IMR-90 (cell line): ENCODE data around the gene CTPS2. TPM values are rescaled to one million over a fixed set of nuclear protein-coding genes. Genes with fewer than 3 reads are reported as not detected.

ENCODE experiments used
- ATAC-seq: fragments of 200-7000 bp; cut with Tn5 transposase; 2 replicates; pipeline ENCODE4 v1.9.1; 2020; ENCODE audit warnings: low read depth, mild to moderate bottlenecking, moderate library complexity
- BruUV-seq: library from RNA; stranded (reverse); fragments of 400-500 nt; replicated peaks from 2 replicates; lab custom pipeline; 2021; lab: Mats Ljungman, UMichigan
- CTCF ChIA-PET: fragments of 300-600 bp; formaldehyde crosslinking; extraction: SDS; loops from one replicate; lab custom pipeline; 2021; ENCODE audit warnings: antibody characterized with exemption; lab: Yijun Ruan, JAX
- POLR2A ChIA-PET: fragments of 300-600 bp; sonication (Branson Sonifier 250); formaldehyde crosslinking; loops from one replicate; lab custom pipeline; 2022; ENCODE audit warnings: antibody characterized with exemption; ENCODE audit not compliant: unreplicated experiment; lab: Charles Lee
- DNase-seq: peaks from one replicate; pipeline ENCODE4 v3.0.0; 2013
- H2AFZ ChIP-seq: replicated peaks from 2 replicates; pipeline ENCODE3; 2013; ENCODE audit warnings: low read length, mild to moderate bottlenecking; ENCODE audit not compliant: poor library complexity
- H2AK5ac ChIP-seq: 2 replicates; pipeline ENCODE4 v1.6.1; 2013; ENCODE audit warnings: low read depth, low read length, inconsistent platforms
- H2AK9ac ChIP-seq: replicated peaks from 2 replicates; pipeline ENCODE3; 2013; ENCODE audit warnings: mild to moderate bottlenecking, low read depth, low read length, moderate library complexity; ENCODE audit not compliant: poor library complexity
- H2BK120ac ChIP-seq: 2 replicates; pipeline ENCODE4 v1.6.1; 2013; ENCODE audit warnings: low read depth, low read length, inconsistent platforms
- H2BK15ac ChIP-seq: 3 replicates; pipeline ENCODE4 v1.6.1; 2013; ENCODE audit warnings: low read depth, low read length, inconsistent platforms
- H2BK20ac ChIP-seq: 2 replicates; pipeline ENCODE4 v1.6.1; 2013; ENCODE audit warnings: low read depth, mild to moderate bottlenecking, inconsistent platforms, low read length, moderate library complexity
- H2BK5ac ChIP-seq: 2 replicates; pipeline ENCODE4 v1.6.1; 2013; ENCODE audit warnings: mild to moderate bottlenecking, low read depth, low read length, inconsistent platforms; ENCODE audit not compliant: poor library complexity, severe bottlenecking
- H3K14ac ChIP-seq: replicated peaks from 2 replicates; pipeline ENCODE4 v1.6.1; 2013; ENCODE audit warnings: low read depth, low read length, inconsistent platforms
- H3K18ac ChIP-seq: 2 replicates; pipeline ENCODE4 v1.6.1; 2013; ENCODE audit warnings: low read depth, low read length, control low read depth
- H3K23ac ChIP-seq: 2 replicates; pipeline ENCODE4 v1.6.1; 2013; ENCODE audit warnings: low read depth, low read length, inconsistent platforms
- H3K27ac ChIP-seq: 2 replicates; pipeline ENCODE4 v1.5.1; 2013; ENCODE audit warnings: mild to moderate bottlenecking, control low read depth, low read length; ENCODE audit not compliant: insufficient read depth
- H3K27me3 ChIP-seq: 2 replicates; pipeline ENCODE4 v1.6.1; 2013; ENCODE audit warnings: low read length; ENCODE audit not compliant: control insufficient read depth, insufficient read depth
- H3K36me3 ChIP-seq: 2 replicates; pipeline ENCODE4 v1.6.1; 2013; ENCODE audit warnings: low read length, mixed read lengths; ENCODE audit not compliant: control insufficient read depth, insufficient read depth
- H3K4ac ChIP-seq: 2 replicates; pipeline ENCODE4 v1.6.1; 2013; ENCODE audit warnings: low read depth, low read length, inconsistent platforms
- H3K4me1 ChIP-seq: 2 replicates; pipeline ENCODE4 v1.6.1; 2013; ENCODE audit warnings: low read length, mixed read lengths; ENCODE audit not compliant: control insufficient read depth, insufficient read depth
- H3K4me2 ChIP-seq: 2 replicates; pipeline ENCODE4 v1.6.1; 2013; ENCODE audit warnings: low read depth, mild to moderate bottlenecking, control low read depth, low read length, moderate library complexity
- H3K4me3 ChIP-seq: 2 replicates; pipeline ENCODE4 v1.5.1; 2013; ENCODE audit warnings: low read depth, mild to moderate bottlenecking, control low read depth, low read length, moderate library complexity; ENCODE audit not compliant: insufficient read depth
- H3K56ac ChIP-seq: 2 replicates; pipeline ENCODE4 v1.6.1; 2013; ENCODE audit warnings: low read length, inconsistent platforms; ENCODE audit not compliant: insufficient read depth; ENCODE audit errors: extremely low read depth
- H3K79me1 ChIP-seq, 2 experiments: 2 replicates each; pipeline ENCODE4 v1.6.1; 2013; ENCODE audit warnings: low read length in 2 of 2, inconsistent platforms in 1 of 2, low read depth in 1 of 2
- H3K9ac ChIP-seq: 2 replicates; pipeline ENCODE4 v1.6.1; 2013; ENCODE audit warnings: low read depth, low read length, control low read depth
- H3K9me1 ChIP-seq: 2 replicates; pipeline ENCODE4 v1.6.1; 2013; ENCODE audit warnings: low read length, inconsistent platforms; ENCODE audit not compliant: insufficient read depth
- H3K9me3 ChIP-seq: 2 replicates; pipeline ENCODE4 v1.6.1; 2013; ENCODE audit warnings: low read length; ENCODE audit not compliant: control insufficient read depth, insufficient read depth
- H4K20me1 ChIP-seq: 2 replicates; pipeline ENCODE4 v1.6.1; 2013; ENCODE audit warnings: low read length, inconsistent platforms; ENCODE audit not compliant: insufficient read depth
- H4K5ac ChIP-seq: 2 replicates; pipeline ENCODE4 v1.6.1; 2013; ENCODE audit warnings: mild to moderate bottlenecking, low read depth, low read length, control low read depth
- H4K8ac ChIP-seq, 2 experiments: 2 replicates each; pipeline ENCODE4 v1.6.1; 2013; ENCODE audit warnings: low read depth in 2 of 2, low read length in 2 of 2, control low read depth in 1 of 2, inconsistent platforms in 1 of 2
- H4K91ac ChIP-seq: 2 replicates; pipeline ENCODE4 v1.6.1; 2013; ENCODE audit warnings: low read depth, low read length, inconsistent platforms; ENCODE audit not compliant: insufficient read depth
- BHLHE40 ChIP-seq: fragments of 150-350 bp; IDR thresholded peaks from 2 replicates; pipeline ENCODE4 v1.6.1; 2016; ENCODE audit warnings: mild to moderate bottlenecking, low read depth, low read length
- CEBPB ChIP-seq: IDR thresholded peaks from 2 replicates; pipeline ENCODE4 v1.6.1; 2012; ENCODE audit warnings: low read depth, low read length, improper control_type of control experiment
- CHD1 ChIP-seq: IDR thresholded peaks from 2 replicates; pipeline ENCODE4 v1.6.1; 2012; ENCODE audit warnings: low read depth, low read length, improper control_type of control experiment
- ELK1 ChIP-seq: fragments of 150-350 bp; IDR thresholded peaks from 2 replicates; pipeline ENCODE4 v1.6.1; 2016; ENCODE audit warnings: low read depth, mild to moderate bottlenecking, low read length, moderate library complexity, borderline replicate concordance
- MAFK ChIP-seq: IDR thresholded peaks from 2 replicates; pipeline ENCODE4 v1.6.1; 2012; ENCODE audit warnings: low read depth, low read length, improper control_type of control experiment
- MAZ ChIP-seq: IDR thresholded peaks from 2 replicates; pipeline ENCODE4 v1.6.1; 2012; ENCODE audit warnings: low read depth, mild to moderate bottlenecking, low read length, improper control_type of control experiment, moderate library complexity, borderline replicate concordance
- RCOR1 ChIP-seq: IDR thresholded peaks from 2 replicates; pipeline ENCODE4 v1.6.1; 2012; ENCODE audit warnings: mild to moderate bottlenecking, low read length, improper control_type of control experiment; ENCODE audit not compliant: insufficient replicate concordance
- SMC3 ChIP-seq: fragments of 150-350 bp; IDR thresholded peaks from 2 replicates; pipeline ENCODE4 v1.6.1; 2016; ENCODE audit warnings: low read depth, mild to moderate bottlenecking, antibody characterized with exemption, low read length, moderate library complexity
- USF2 ChIP-seq: fragments of 150-350 bp; IDR thresholded peaks from 2 replicates; pipeline ENCODE4 v1.6.1; 2017; ENCODE audit warnings: mild to moderate bottlenecking, antibody characterized with exemption, low read length, low read depth
- WGBS, 2 experiments: methylation state at CpG; one replicate each; pipeline versions ENCODE4 v1.1.5 to v1.1.7; 2013; ENCODE audit warnings: missing lambda C conversion rate in 2 of 2; ENCODE audit not compliant: insufficient read length in 1 of 2; ENCODE audit errors: extremely low coverage in 2 of 2; 5-methylcytosine and 5-hydroxymethylcytosine counted together
- dilution Hi-C: fragments of 300-500 bp; cut with HindIII; formaldehyde crosslinking; loops from one replicate; pipeline ENCODE4 v1.14.3; 2018; ENCODE audit warnings: low sequenced_read_pairs; ENCODE audit not compliant: unreplicated experiment
- in situ Hi-C: fragments of 300-500 bp; cut with MboI; formaldehyde crosslinking; loops from 3 replicates; pipeline ENCODE4 v1.14.3; 2019; ENCODE audit warnings: low sequenced_read_pairs, inconsistent platforms, mixed read lengths
- intact Hi-C: fragments of 100-400 bp; cut with micrococcal nuclease; formaldehyde crosslinking; loops from 2 replicates; pipeline ENCODE4 v1.10.0; 2022
- polyA plus RNA-seq, 3 experiments: library from polyadenylated mRNA; depleted of rRNA; stranded (reverse); fragments of >200 nt; gene quantifications; 2 replicates each; pipeline ENCODE4 v1.2.3, GENCODE V29; 2012; ENCODE audit warnings: low replicate concordance in 1 of 3
- total RNA-seq: library from RNA; depleted of rRNA; stranded (reverse); fragments of >200 nt; gene quantifications from 2 replicates; pipeline ENCODE4 v1.2.3, GENCODE V29; 2012

The CTPS2 gene
- total and polyA plus RNA-seq, 2 of the 4 experiments (the other 2 are of a cell fraction): 6.0 to 13.1 TPM

- Histone ChIP-seq H2BK120ac (peak overlapping the region; percentile 73), H3K36me3 (no peaks in the 10 kb centered on the region), H2BK20ac (peak overlapping the region; percentile 46; the same call in 1 of the 2 replicates), H4K8ac (peak overlapping the region in 1 of 2 experiments; percentile 7; a peak in 1 of 4 replicates), H3K18ac (no peak overlapping the region), H3K56ac (no peak overlapping the region), H3K79me1 (no peaks in the 10 kb centered on the region), H3K4me1 (no peaks in the 10 kb centered on the region; the same call in 1 of the 2 replicates), H3K4me2 (no peak overlapping the region), H4K91ac (no peak overlapping the region), H3K23ac (no peak overlapping the region), H3K4me3 (no peak overlapping the region), H2AK5ac (peak overlapping the region; percentile 70; the same call in 1 of the 2 replicates), H2BK15ac (0 out of 3 replicates have a peak overlapping the region, but pooled peaks have one; percentile 29), H4K5ac (no peak overlapping the region; the same call in 1 of the 2 replicates), H2BK5ac (no peak overlapping the region), H3K27me3 (0 out of 2 replicates have a peak, but pooled peaks cover 2% of the 10 kb centered on the region), H3K9me3 (no peaks in the 10 kb centered on the region), H2AFZ (no peak overlapping the region), H2AK9ac (no peak overlapping the region), H3K14ac (peak overlapping the region; percentile 49), H3K4ac (peak overlapping the region; percentile 55; the same call in 1 of the 2 replicates), H4K20me1 (no peaks in the 10 kb centered on the region), H3K9me1 (no peaks in the 10 kb centered on the region), H3K9ac (no peak overlapping the region), H3K27ac (no peak overlapping the region)
- DNase-seq (peak; percentile 56), ATAC-seq (no peak)
- dilution Hi-C loops (no loop called here), in situ Hi-C loops (no loop called here), intact Hi-C loops (no loop called here)
- CTCF ChIA-PET: no interaction called here
- no CpG with 5 or more reads among the region's 3 CpGs for WGBS, 2 experiments
- BruUV-seq: no TSS peak
- POLR2A ChIA-PET: no interaction called here
- TF ChIP-seq USF2 (no peak), MAZ (no peak), BHLHE40 (no peak), CEBPB (peak; percentile 75), CHD1 (no peak), ELK1 (no peak), RCOR1 (no peak), SMC3 (no peak), MAFK (no peak)
Measured at GRCh38 chrX:16552546-16552945, 159.9 kb downstream of the CTPS2 start.
